ENCODE data around the gene KRCC1.

The KRCC1 gene

GRCh38 chr2:88077080-88077479 is 21.5 kb upstream of the KRCC1 start:
- no peaks in the 10 kb centered on the region for H3K36me3 ChIP-seq (ENCODE audit: control insufficient read depth, insufficient read depth, low read length)
- H3K9me3 ChIP-seq (ENCODE audit: control insufficient read depth, low read length) = peaks cover 5% of the 10 kb centered on the region
- H3K27ac ChIP-seq (ENCODE audit: low read depth, low read length, severe bottlenecking) = no peak overlapping the region
- no peak overlapping the region for H3K4me3 ChIP-seq (ENCODE audit: extremely low read depth, insufficient read depth, low read length, poor library complexity, severe bottlenecking)
- H3K4me1 ChIP-seq (ENCODE audit: control insufficient read depth, insufficient read depth, low read length, poor library complexity, severe bottlenecking) = no peaks in the 10 kb centered on the region
- 92 to 95% methylated on average over 7 to 8 of the region's 8 CpGs for WGBS, 2 experiments (ENCODE audit: insufficient coverage in 2 of 2)

DNA sequence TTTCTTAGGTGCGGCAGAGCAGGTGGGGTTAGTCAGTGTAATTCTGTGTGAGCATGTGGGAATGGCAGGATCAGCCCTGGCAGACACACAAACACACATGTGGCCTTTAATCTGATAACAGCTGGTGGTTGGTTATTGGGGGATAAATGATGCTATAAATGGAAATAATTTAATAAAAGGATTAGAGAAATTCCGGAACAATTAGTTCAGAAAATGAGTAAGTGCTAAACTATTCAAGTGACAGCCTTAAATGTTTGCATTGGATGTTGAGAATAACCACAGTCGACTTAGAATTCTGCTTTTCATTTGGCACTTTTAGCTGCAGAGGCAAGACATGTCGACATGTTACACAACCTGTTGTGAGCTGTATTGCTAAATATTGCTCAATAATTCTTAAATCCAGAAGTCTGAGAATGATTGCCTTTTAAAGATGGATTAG is 19.3 kb upstream of the KRCC1 start:
- H3K27ac ChIP-seq (ENCODE audit: low read depth, low read length, severe bottlenecking) = no peak overlapping the region
- H3K4me3 ChIP-seq (ENCODE audit: extremely low read depth, insufficient read depth, low read length, poor library complexity, severe bottlenecking) = no peak overlapping the region
- no peaks in the 10 kb centered on the region for H3K36me3 ChIP-seq (ENCODE audit: control insufficient read depth, insufficient read depth, low read length)
- H3K9me3 ChIP-seq (ENCODE audit: control insufficient read depth, low read length) = peaks cover 5% of the 10 kb centered on the region
- no peaks in the 10 kb centered on the region for H3K4me1 ChIP-seq (ENCODE audit: control insufficient read depth, insufficient read depth, low read length, poor library complexity, severe bottlenecking)
- 85 to 91% methylated on average over 2 to 3 of the region's 4 CpGs for WGBS, 2 experiments (ENCODE audit: insufficient coverage in 2 of 2)

DNA sequence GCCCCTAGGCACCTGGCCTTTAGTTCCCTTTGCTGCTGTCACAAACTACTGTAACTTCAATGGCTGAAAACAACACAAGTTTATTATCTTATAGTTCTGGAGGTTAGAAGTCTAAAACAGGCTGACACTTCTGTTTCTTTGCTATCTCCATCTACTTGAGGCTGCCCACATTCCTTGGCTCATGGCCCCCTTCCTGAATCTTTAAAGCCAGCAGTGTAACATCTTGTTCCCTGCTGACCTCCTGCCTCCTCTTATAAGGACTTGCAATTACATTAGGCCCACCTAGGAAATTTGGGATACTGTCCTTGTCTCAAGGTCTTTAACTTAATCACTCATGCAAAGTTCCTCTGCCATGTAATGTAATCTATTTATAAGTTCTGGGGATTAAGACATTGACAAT is 18.6 kb upstream of the KRCC1 start:
- Histone ChIP-seq H3K36me3 (ENCODE audit: control insufficient read depth, insufficient read depth, low read length) (no peaks in the 10 kb centered on the region), H3K27ac (ENCODE audit: low read depth, low read length, severe bottlenecking) (no peak overlapping the region), H3K4me3 (ENCODE audit: extremely low read depth, insufficient read depth, low read length, poor library complexity, severe bottlenecking) (no peak overlapping the region), H3K4me1 (ENCODE audit: control insufficient read depth, insufficient read depth, low read length, poor library complexity, severe bottlenecking) (no peaks in the 10 kb centered on the region), H3K9me3 (ENCODE audit: control insufficient read depth, low read length) (peaks cover 5% of the 10 kb centered on the region)

DNA sequence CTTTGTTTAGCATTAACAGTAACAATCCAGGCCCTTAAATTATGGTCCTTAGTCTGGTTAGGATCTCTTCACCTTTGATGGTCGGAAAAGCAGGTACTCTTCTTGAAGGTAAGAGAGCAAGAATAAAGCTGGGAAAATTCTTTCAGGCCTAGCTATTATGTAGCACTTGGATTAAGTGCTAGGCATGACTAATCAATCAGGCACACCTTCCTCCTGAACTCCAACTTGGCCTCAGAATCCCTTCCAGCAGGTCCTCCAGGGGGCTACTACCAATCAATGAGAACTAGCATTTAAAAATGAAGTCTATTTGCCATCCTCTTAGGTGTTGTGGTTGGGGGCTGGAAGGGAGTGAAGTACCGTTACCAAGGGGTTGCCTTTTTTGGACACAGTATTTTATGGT is 15.8 kb upstream of the KRCC1 start:
- H3K36me3 ChIP-seq (ENCODE audit: control insufficient read depth, insufficient read depth, low read length) = no peaks in the 10 kb centered on the region
- H3K9me3 ChIP-seq (ENCODE audit: control insufficient read depth, low read length) = peaks cover 5% of the 10 kb centered on the region
- H3K27ac ChIP-seq (ENCODE audit: low read depth, low read length, severe bottlenecking) = no peak overlapping the region
- no peak overlapping the region for H3K4me3 ChIP-seq (ENCODE audit: extremely low read depth, insufficient read depth, low read length, poor library complexity, severe bottlenecking)
- 80% methylated on average over 1 to 2 of the region's 2 CpGs for WGBS, 2 experiments (ENCODE audit: insufficient coverage in 2 of 2)
- H3K4me1 ChIP-seq (ENCODE audit: control insufficient read depth, insufficient read depth, low read length, poor library complexity, severe bottlenecking) = peaks cover 10% of the 10 kb centered on the region

- Histone ChIP-seq H3K36me3 (ENCODE audit: control insufficient read depth, insufficient read depth, low read length) (no peaks in the 10 kb centered on the region), H3K27ac (ENCODE audit: low read depth, low read length, severe bottlenecking) (no peak overlapping the region), H3K9me3 (ENCODE audit: control insufficient read depth, low read length) (peaks cover 5% of the 10 kb centered on the region), H3K4me3 (ENCODE audit: extremely low read depth, insufficient read depth, low read length, poor library complexity, severe bottlenecking) (no peak overlapping the region), H3K4me1 (ENCODE audit: control insufficient read depth, insufficient read depth, low read length, poor library complexity, severe bottlenecking) (peaks cover 15% of the 10 kb centered on the region)
- WGBS, 2 experiments (ENCODE audit: insufficient coverage in 2 of 2) = no CpG with 5 or more reads among the region's 1 CpG
These were observed 14.5 kb upstream of the KRCC1 start for GRCh38 chr2:88070055-88070454.

GRCh38 chr2:88069117-88069516 is 13.5 kb upstream of the KRCC1 start:
- Histone ChIP-seq H3K36me3 (ENCODE audit: control insufficient read depth, insufficient read depth, low read length) (no peaks in the 10 kb centered on the region), H3K4me3 (ENCODE audit: extremely low read depth, insufficient read depth, low read length, poor library complexity, severe bottlenecking) (no peak overlapping the region), H3K4me1 (ENCODE audit: control insufficient read depth, insufficient read depth, low read length, poor library complexity, severe bottlenecking) (peaks cover 15% of the 10 kb centered on the region), H3K9me3 (ENCODE audit: control insufficient read depth, low read length) (peaks cover 4% of the 10 kb centered on the region), H3K27ac (ENCODE audit: low read depth, low read length, severe bottlenecking) (no peak overlapping the region)

DNA sequence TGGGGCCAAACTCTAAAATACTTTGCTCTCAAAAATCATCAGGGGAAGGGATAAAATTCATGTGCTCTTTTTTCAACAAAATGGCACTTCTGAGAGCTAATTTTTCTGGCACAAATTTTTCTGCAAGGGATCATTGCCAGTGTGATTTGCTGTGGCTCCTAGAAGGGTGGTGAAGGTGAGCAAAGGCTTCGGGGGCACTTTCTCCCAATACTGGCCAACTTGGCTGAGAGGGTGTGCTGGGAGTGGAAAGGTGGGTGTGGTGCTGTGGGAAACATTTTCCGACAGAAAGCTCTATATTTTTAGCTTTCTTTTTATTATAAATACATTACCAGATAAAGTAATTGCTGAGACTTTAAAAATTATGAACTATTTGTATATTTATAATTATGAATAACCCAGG is 12.5 kb upstream of the KRCC1 start:
- no peak overlapping the region for H3K27ac ChIP-seq (ENCODE audit: low read depth, low read length, severe bottlenecking)
- H3K9me3 ChIP-seq (ENCODE audit: control insufficient read depth, low read length) = no peaks in the 10 kb centered on the region
- H3K4me3 ChIP-seq (ENCODE audit: extremely low read depth, insufficient read depth, low read length, poor library complexity, severe bottlenecking) = no peak overlapping the region
- WGBS, 2 experiments (ENCODE audit: insufficient coverage in 2 of 2) = 100% methylated on average over 1 of the region's 2 CpGs; no CpG with 5 or more reads in 1 of the 2 experiments
- no peaks in the 10 kb centered on the region for H3K36me3 ChIP-seq (ENCODE audit: control insufficient read depth, insufficient read depth, low read length)
- peaks cover 15% of the 10 kb centered on the region for H3K4me1 ChIP-seq (ENCODE audit: control insufficient read depth, insufficient read depth, low read length, poor library complexity, severe bottlenecking)

GRCh38 chr2:88067598-88067997 is 12.0 kb upstream of the KRCC1 start, which contains the start of gene SMYD1:
Gene SMYD1, plus strand, starts transcription at chr2:88067825. Its CDS starts 40 bp downstream, at chr2:88067865.
- H3K9me3 ChIP-seq (ENCODE audit: control insufficient read depth, low read length) = no peaks in the 10 kb centered on the region
- H3K36me3 ChIP-seq (ENCODE audit: control insufficient read depth, insufficient read depth, low read length) = no peaks in the 10 kb centered on the region
- H3K27ac ChIP-seq (ENCODE audit: low read depth, low read length, severe bottlenecking) = no peak within 1 kb of the TSS
- H3K4me3 ChIP-seq (ENCODE audit: extremely low read depth, insufficient read depth, low read length, poor library complexity, severe bottlenecking) = no peak within 1 kb of the TSS
- H3K4me1 ChIP-seq (ENCODE audit: control insufficient read depth, insufficient read depth, low read length, poor library complexity, severe bottlenecking) = peaks cover 15% of the 10 kb centered on the region
- WGBS, 2 experiments (ENCODE audit: insufficient coverage in 2 of 2) = 78 to 81% methylated on average over 6 of the region's 8 CpGs

GRCh38 chr2:88067189-88067588 is 11.6 kb upstream of the KRCC1 start:
- WGBS, 2 experiments (ENCODE audit: insufficient coverage in 2 of 2) = 87 to 100% methylated on average over 1 to 4 of the region's 5 CpGs
- Histone ChIP-seq H3K36me3 (ENCODE audit: control insufficient read depth, insufficient read depth, low read length) (no peaks in the 10 kb centered on the region), H3K9me3 (ENCODE audit: control insufficient read depth, low read length) (no peaks in the 10 kb centered on the region), H3K4me3 (ENCODE audit: extremely low read depth, insufficient read depth, low read length, poor library complexity, severe bottlenecking) (no peak overlapping the region), H3K4me1 (ENCODE audit: control insufficient read depth, insufficient read depth, low read length, poor library complexity, severe bottlenecking) (peaks cover 15% of the 10 kb centered on the region), H3K27ac (ENCODE audit: low read depth, low read length, severe bottlenecking) (no peak overlapping the region)

DNA sequence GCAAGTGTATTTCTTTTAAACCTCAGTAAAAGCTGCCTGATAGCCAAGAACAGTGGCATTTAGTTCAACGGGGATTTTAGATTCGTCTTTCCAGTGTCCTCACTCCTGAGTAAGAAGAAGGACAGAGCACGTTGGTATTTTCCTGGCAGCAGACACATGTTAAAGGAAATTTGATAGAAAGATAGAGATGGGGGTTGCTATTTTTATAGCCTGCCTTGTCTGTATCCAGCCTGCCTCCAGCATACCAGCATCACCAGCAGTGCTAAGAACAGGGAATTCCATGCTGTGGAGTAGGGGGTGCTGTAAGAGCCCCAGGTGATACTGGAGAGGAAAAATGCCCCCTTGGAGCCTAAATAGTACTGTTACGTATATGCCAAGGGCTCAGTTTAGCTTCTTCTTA is 11.0 kb upstream of the KRCC1 start:
- peaks cover 15% of the 10 kb centered on the region for H3K4me1 ChIP-seq (ENCODE audit: control insufficient read depth, insufficient read depth, low read length, poor library complexity, severe bottlenecking)
- H3K9me3 ChIP-seq (ENCODE audit: control insufficient read depth, low read length) = no peaks in the 10 kb centered on the region
- 57% methylated on average over 3 of the region's 4 CpGs for WGBS, 2 experiments (ENCODE audit: insufficient coverage in 2 of 2)
- no peaks in the 10 kb centered on the region for H3K36me3 ChIP-seq (ENCODE audit: control insufficient read depth, insufficient read depth, low read length)
- no peak overlapping the region for H3K4me3 ChIP-seq (ENCODE audit: extremely low read depth, insufficient read depth, low read length, poor library complexity, severe bottlenecking)
- peak overlapping the region; percentile 45 for H3K27ac ChIP-seq (ENCODE audit: low read depth, low read length, severe bottlenecking)

DNA sequence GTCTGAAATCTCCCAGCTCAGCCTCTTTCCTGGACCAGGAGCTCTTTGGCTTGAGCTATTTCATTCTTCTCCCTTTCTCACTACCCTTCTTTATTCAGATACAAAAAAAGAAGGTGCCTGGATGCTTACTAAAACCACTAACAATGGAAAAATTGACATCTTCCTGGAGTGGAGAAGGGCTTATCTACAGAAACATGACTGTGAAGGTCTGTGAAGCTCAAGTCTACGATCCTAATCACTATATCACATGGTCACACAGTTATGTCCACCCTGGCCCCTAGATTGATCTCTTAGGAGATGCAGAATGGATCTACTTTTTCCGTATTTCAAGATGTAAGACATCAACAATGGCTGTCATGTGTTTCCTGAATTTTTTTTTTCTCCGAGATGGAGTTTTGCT is 5.7 kb upstream of the KRCC1 start:
- Histone ChIP-seq H3K4me1 (ENCODE audit: control insufficient read depth, insufficient read depth, low read length, poor library complexity, severe bottlenecking) (peaks cover 5% of the 10 kb centered on the region), H3K27ac (ENCODE audit: low read depth, low read length, severe bottlenecking) (no peak overlapping the region), H3K4me3 (ENCODE audit: extremely low read depth, insufficient read depth, low read length, poor library complexity, severe bottlenecking) (no peak overlapping the region), H3K9me3 (ENCODE audit: control insufficient read depth, low read length) (no peaks in the 10 kb centered on the region), H3K36me3 (ENCODE audit: control insufficient read depth, insufficient read depth, low read length) (no peaks in the 10 kb centered on the region)
- WGBS, 2 experiments (ENCODE audit: insufficient coverage in 2 of 2) = 77 to 96% methylated on average over 3 of the region's 3 CpGs

DNA sequence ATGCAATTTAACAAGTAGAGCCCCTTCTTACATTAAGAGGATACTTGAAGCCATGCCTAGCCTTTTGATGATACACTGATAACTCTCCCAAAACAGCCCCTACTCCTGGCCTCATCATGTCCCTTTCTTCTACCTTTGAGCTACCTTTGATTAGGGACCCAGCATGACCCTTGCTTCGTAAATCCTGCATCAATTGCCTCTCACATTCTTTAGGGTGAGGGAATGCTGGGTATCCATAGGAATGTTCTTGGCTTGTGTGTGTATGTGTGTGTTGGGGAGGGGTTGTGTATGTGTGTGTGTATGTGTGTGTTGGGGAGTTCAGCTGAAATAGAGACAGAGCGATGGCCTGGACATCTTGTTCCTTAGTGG is 5.3 kb upstream of the KRCC1 start:
- WGBS, 2 experiments (ENCODE audit: insufficient coverage in 2 of 2) = no CpG with 5 or more reads among the region's 2 CpGs
- no peak overlapping the region for H3K4me3 ChIP-seq (ENCODE audit: extremely low read depth, insufficient read depth, low read length, poor library complexity, severe bottlenecking)
- H3K27ac ChIP-seq (ENCODE audit: low read depth, low read length, severe bottlenecking) = no peak overlapping the region
- no peaks in the 10 kb centered on the region for H3K9me3 ChIP-seq (ENCODE audit: control insufficient read depth, low read length)
- H3K36me3 ChIP-seq (ENCODE audit: control insufficient read depth, insufficient read depth, low read length) = no peaks in the 10 kb centered on the region
- H3K4me1 ChIP-seq (ENCODE audit: control insufficient read depth, insufficient read depth, low read length, poor library complexity, severe bottlenecking) = peaks cover 2% of the 10 kb centered on the region

Measured in mesodermal cell (in vitro differentiated cells).